ENCODE results near the gene ARFGEF3. TPM values are rescaled to one million over a fixed set of nuclear protein-coding genes. Genes with fewer than 3 reads are reported as not detected.

Gene ARFGEF3
- total and polyA plus RNA-seq, 10 of the 15 experiments (the other 5 are each of a cell fraction or from before 2014, with no cell fraction given) = under 0.01 to 0.08 (median 0.02) TPM; not detected in 1

DNA sequence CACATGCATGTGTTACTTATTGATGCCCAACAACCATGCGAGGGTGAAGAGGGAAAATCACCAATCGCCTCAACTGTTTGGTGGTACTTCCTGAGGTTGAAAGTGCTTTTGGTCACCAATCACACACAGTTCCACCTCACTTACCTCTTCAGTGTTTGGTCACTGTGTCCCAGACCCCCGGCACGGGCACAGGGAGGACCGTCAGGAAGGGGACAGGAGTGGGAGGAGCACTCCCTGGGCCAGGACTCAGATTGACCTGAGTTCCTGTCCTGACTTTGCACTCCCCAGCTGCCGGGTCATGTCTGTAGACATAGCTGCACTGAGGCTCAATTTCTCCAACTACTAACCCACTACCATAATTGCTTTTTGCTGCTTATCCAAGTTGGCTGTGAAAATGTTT, 130.7 kb downstream of the ARFGEF3 start (continued):
- TF ChIP-seq, protein P1, sequence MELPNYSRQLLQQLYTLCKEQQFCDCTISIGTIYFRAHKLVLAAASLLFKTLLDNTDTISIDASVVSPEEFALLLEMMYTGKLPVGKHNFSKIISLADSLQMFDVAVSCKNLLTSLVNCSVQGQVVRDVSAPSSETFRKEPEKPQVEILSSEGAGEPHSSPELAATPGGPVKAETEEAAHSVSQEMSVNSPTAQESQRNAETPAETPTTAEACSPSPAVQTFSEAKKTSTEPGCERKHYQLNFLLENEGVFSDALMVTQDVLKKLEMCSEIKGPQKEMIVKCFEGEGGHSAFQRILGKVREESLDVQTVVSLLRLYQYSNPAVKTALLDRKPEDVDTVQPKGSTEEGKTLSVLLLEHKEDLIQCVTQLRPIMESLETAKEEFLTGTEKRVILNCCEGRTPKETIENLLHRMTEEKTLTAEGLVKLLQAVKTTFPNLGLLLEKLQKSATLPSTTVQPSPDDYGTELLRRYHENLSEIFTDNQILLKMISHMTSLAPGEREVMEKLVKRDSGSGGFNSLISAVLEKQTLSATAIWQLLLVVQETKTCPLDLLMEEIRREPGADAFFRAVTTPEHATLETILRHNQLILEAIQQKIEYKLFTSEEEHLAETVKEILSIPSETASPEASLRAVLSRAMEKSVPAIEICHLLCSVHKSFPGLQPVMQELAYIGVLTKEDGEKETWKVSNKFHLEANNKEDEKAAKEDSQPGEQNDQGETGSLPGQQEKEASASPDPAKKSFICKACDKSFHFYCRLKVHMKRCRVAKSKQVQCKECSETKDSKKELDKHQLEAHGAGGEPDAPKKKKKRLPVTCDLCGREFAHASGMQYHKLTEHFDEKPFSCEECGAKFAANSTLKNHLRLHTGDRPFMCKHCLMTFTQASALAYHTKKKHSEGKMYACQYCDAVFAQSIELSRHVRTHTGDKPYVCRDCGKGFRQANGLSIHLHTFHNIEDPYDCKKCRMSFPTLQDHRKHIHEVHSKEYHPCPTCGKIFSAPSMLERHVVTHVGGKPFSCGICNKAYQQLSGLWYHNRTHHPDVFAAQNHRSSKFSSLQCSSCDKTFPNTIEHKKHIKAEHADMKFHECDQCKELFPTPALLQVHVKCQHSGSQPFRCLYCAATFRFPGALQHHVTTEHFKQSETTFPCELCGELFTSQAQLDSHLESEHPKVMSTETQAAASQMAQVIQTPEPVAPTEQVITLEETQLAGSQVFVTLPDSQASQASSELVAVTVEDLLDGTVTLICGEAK (IDR thresholded peaks at IDR 0.05; ENCODE audit: borderline replicate concordance) = no peak
- TF ChIP-seq STAT1 (conservative IDR thresholded peaks at IDR 0.05) = no peak
- no peak for TF ChIP-seq MYC (IDR thresholded peaks at IDR 0.05; ENCODE audit: insufficient read depth, insufficient read length, insufficient replicate concordance, low read length, severe bottlenecking)
- TF ChIP-seq EZH2 (IDR thresholded peaks at IDR 0.05; ENCODE audit: borderline replicate concordance, control insufficient read depth, low read depth, low read length) = no peak
- no peak for TF ChIP-seq ZNF24 (IDR thresholded peaks at IDR 0.05)
- TF ChIP-seq, protein P2, sequence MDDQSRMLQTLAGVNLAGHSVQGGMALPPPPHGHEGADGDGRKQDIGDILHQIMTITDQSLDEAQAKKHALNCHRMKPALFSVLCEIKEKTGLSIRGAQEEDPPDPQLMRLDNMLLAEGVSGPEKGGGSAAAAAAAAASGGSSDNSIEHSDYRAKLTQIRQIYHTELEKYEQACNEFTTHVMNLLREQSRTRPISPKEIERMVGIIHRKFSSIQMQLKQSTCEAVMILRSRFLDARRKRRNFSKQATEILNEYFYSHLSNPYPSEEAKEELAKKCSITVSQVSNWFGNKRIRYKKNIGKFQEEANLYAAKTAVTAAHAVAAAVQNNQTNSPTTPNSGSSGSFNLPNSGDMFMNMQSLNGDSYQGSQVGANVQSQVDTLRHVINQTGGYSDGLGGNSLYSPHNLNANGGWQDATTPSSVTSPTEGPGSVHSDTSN (IDR thresholded peaks at IDR 0.05; ENCODE audit: insufficient replicate concordance, low read depth, low read length) = no peak
- TF ChIP-seq NR2C1 (IDR thresholded peaks at IDR 0.05) = no peak
- TF ChIP-seq KDM1A (IDR thresholded peaks at IDR 0.05; ENCODE audit: borderline replicate concordance) = no peak
- TF ChIP-seq, protein P3, sequence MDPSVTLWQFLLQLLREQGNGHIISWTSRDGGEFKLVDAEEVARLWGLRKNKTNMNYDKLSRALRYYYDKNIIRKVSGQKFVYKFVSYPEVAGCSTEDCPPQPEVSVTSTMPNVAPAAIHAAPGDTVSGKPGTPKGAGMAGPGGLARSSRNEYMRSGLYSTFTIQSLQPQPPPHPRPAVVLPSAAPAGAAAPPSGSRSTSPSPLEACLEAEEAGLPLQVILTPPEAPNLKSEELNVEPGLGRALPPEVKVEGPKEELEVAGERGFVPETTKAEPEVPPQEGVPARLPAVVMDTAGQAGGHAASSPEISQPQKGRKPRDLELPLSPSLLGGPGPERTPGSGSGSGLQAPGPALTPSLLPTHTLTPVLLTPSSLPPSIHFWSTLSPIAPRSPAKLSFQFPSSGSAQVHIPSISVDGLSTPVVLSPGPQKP (IDR thresholded peaks at IDR 0.05; ENCODE audit: low read depth, low read length) = no peak

All from GM12878 (cell line).